GM12891 (cell line): ENCODE results near the gene UIMC1.

Experiments used
- DNase-seq: peaks from one replicate; pipeline ENCODE4 v3.0.0; 2011; ENCODE audit warnings: low spot score; ENCODE audit not compliant: insufficient read length
- FAIRE-seq: peaks from 2 replicates; lab custom pipeline; 2011; peaks lifted over from hg19 to GRCh38; lab: Jason Lieb, UNC
- PAX5 ChIP-seq: IDR thresholded peaks from 2 replicates; pipeline ENCODE4 v1.6.1; 2011; ENCODE audit warnings: low read length, moderate library complexity, mild to moderate bottlenecking; ENCODE audit not compliant: insufficient read depth, severe bottlenecking
- POLR2A ChIP-seq: IDR thresholded peaks from 2 replicates; pipeline ENCODE4 v1.6.1; 2011; ENCODE audit warnings: low read depth, low read length, control low read depth
- POLR2AphosphoS5 ChIP-seq: IDR thresholded peaks from 2 replicates; pipeline ENCODE4 v1.6.1; 2011; ENCODE audit warnings: low read depth, low read length, control low read depth
- POU2F2 ChIP-seq: IDR thresholded peaks from 2 replicates; pipeline ENCODE4 v1.6.1; 2011; ENCODE audit warnings: low read depth, mild to moderate bottlenecking, control low read depth, low read length, moderate library complexity
- SPI1 ChIP-seq: IDR thresholded peaks from 2 replicates; pipeline ENCODE4 v1.6.1; 2011; ENCODE audit warnings: low read depth, low read length, control low read depth
- TAF1 ChIP-seq: IDR thresholded peaks from 2 replicates; pipeline ENCODE4 v1.6.1; 2011; ENCODE audit warnings: low read depth, low read length, control low read depth

The UIMC1 gene

DNA sequence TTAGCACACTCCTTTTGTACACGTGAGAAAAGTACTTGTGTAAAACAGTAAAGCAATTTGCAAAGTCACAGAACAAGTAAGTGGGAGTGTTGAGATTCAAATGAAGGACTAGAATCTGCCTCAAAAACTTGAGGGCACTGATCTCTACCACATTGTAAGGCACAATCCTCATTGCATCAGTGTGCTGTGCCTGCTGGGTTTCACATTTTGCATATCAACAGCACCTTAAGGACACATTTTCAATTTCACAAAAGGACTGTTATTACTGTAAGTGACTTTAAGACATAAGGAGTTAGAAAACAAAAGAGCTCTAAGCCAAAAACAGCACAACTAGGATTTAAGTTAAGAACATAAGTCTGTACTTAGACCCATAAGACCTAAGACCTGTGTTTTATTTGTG is 62.8 kb downstream of the UIMC1 start:
- TF ChIP-seq TAF1 (no peak), POLR2A (no peak), PAX5 (no peak), SPI1 (no peak), POLR2AphosphoS5 (no peak), POU2F2 (no peak)
- no peak for DNase-seq
- FAIRE-seq: no peak

DNA sequence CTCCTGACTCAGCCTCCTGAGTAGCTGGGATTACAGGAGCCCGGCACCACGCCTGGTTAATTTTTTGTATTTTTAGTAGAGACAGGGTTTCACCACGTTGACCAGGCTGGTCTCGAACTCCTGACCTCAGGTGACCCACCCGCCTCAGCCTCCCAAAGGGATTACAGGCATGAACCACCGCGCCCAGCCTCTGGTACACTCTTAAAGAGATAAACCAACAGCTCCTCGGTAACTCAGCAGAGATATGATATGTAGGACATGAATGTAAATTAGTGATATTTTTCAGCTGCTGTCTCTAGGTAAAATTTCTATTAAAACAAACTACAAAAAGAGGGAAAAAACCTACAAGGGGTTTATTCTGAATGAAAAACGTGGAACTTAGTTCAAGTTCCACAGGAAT is 64.6 kb downstream of the UIMC1 start:
- no peak for TF ChIP-seq POLR2A
- no peak for TF ChIP-seq TAF1
- TF ChIP-seq SPI1: no peak
- no peak for TF ChIP-seq POLR2AphosphoS5
- no peak for TF ChIP-seq PAX5
- DNase-seq (no peak), FAIRE-seq (no peak)

GRCh38 chr5:176938472-176938871 is 68.1 kb downstream of the UIMC1 start:
- DNase-seq (no peak), FAIRE-seq (no peak)
- TF ChIP-seq POLR2AphosphoS5 (no peak), POU2F2 (no peak), PAX5 (no peak), POLR2A (no peak), SPI1 (no peak), TAF1 (no peak)

DNA sequence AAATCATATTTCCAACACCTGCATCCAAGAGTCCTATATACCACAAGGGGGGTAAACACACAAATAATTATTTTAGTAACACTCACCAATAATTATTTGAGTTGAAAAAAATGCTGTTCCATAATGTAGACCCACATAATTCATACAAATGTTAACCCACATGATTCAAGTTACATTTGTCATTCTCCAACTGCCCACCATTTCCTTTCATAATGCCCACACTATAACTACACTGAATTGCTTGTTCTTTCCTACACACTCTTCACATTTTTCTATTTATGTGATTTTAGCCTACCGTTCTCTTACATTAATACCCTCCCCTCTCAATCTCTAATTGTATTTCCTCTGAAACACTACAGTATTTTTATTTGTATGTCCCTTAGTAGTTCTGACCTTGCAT is 71.6 kb downstream of the UIMC1 start:
- TF ChIP-seq TAF1 (no peak), PAX5 (no peak), POU2F2 (no peak), POLR2AphosphoS5 (no peak), SPI1 (no peak), POLR2A (no peak)
- no peak for FAIRE-seq
- no peak for DNase-seq

- DNase-seq: no peak
These were observed 72.2 kb downstream of the UIMC1 start for GRCh38 chr5:176934309-176934930.

DNA sequence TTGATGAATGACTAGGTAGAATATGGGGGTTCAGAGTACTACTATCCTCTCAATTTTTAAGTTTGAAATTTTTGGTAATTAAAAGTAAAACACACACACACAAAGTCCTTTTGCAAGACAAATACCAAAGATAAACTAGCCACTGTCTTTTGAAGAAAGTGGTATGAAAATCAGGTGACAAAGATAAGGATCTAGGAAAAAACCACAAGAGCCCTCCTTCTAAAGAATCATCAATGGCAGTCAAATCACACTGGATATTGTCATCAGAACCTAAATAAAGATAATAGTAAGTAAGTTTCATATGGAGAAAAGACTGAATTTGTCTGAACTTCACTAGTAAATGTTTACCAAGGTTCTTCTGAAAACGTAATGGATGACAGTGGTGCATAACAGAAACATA is 76.9 kb downstream of the UIMC1 start:
- no peak for FAIRE-seq
- DNase-seq: no peak
- TF ChIP-seq POLR2A: no peak
- TF ChIP-seq PAX5: no peak
- no peak for TF ChIP-seq SPI1
- no peak for TF ChIP-seq TAF1
- TF ChIP-seq POU2F2: no peak
- no peak for TF ChIP-seq POLR2AphosphoS5

More at GRCh38 chr5:176934309-176934930, 72.2 kb downstream of the UIMC1 start:
- no peak for TF ChIP-seq SPI1
- no peak for TF ChIP-seq POLR2A
- no peak for TF ChIP-seq PAX5
- TF ChIP-seq POLR2AphosphoS5: no peak
- no peak for TF ChIP-seq POU2F2
- no peak for TF ChIP-seq TAF1
- no peak for FAIRE-seq

GRCh38 chr5:176927562-176927961 is 79.0 kb downstream of the UIMC1 start:
- TF ChIP-seq TAF1: no peak
- TF ChIP-seq PAX5: no peak
- no peak for TF ChIP-seq SPI1
- no peak for TF ChIP-seq POLR2A
- no peak for TF ChIP-seq POLR2AphosphoS5
- TF ChIP-seq POU2F2: no peak
- FAIRE-seq (no peak), DNase-seq (no peak)

DNA sequence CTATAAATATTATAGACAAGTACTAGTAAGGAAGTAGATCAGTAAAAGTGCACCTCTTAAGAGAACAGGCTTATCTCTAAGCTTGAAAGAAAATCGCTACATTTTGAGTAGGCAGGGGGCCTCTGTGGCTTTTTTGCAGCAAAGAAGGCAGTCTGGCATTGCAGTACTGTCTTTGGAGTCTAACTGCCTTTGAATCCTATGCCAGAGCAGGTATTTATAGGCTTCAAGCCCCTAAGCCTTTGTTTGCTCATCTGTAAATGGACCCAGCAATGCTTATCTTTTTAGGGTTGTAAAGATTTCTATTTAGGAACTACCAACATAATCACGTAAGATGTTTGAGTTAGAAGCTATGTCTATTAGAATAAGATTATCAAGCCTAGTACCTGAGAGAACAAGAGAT is 83.8 kb downstream of the UIMC1 start:
- TF ChIP-seq PAX5 (no peak), POU2F2 (no peak), POLR2A (no peak), SPI1 (no peak), POLR2AphosphoS5 (no peak), TAF1 (no peak)
- DNase-seq (no peak), FAIRE-seq (no peak)

- DNase-seq (no peak), FAIRE-seq (no peak)
- no peak for TF ChIP-seq POU2F2
- TF ChIP-seq POLR2AphosphoS5: no peak
- TF ChIP-seq POLR2A: no peak
- no peak for TF ChIP-seq PAX5
- no peak for TF ChIP-seq TAF1
- TF ChIP-seq SPI1: no peak
These were observed 84.9 kb downstream of the UIMC1 start for GRCh38 chr5:176921714-176922113.

GRCh38 chr5:176918613-176919012 is 88.0 kb downstream of the UIMC1 start:
- no peak for DNase-seq
- TF ChIP-seq POU2F2: no peak
- TF ChIP-seq PAX5: no peak
- no peak for TF ChIP-seq SPI1
- TF ChIP-seq POLR2AphosphoS5: no peak
- no peak for TF ChIP-seq TAF1
- no peak for TF ChIP-seq POLR2A
- no peak for FAIRE-seq
